Measurements from ENCODE around the gene UBE2N.
"Not testable (repeated sequence)": the region's sequence is repeated elsewhere in the genome, so short reads cannot be mapped to it uniquely, and the experiment has no call there.

The UBE2N gene

DNA sequence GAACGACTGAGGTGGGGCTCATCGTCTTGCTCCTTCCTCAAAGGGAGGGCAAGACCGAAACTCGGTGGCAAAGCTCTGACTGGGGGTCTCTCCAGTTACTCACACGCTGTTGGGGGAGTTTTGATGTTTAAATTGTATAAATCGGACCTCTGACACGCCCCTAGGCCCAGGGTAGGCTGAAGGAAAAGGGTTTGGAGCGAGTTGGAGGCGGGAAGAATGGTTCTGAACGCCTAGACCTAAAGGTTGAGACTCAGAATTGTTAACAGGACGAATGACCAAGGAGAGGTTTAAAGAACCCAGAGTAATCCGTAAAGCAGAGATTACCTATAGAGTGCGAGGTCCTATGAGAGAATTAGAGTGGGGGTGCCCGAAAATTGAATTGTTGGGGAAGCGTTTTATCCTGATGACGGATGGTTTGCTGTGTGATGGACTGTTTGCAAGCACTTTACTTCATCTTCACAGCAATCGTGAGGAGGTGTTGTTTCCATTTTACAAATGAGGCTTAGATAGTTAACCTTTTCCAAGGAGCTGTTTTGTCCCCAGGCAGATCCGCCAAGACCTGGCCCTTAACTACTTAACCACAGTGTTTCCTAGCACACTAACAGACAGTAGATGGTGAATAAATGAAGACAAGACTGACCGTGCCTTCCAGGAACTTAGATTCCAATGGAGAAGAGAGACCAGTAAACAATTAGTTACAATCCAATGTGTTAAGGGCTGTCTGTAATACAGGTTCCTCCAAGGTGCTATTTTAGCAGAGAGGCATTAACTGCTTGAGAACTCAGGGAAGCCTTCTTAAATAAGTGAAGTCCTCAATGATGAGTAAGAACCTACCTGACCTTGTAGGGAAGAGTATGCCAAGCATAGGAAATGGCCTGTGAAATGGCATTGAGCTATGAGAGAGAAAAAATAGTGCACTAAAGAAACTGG lies 929 bp upstream of the UBE2N start:
- no peak for DNase-seq

DNA sequence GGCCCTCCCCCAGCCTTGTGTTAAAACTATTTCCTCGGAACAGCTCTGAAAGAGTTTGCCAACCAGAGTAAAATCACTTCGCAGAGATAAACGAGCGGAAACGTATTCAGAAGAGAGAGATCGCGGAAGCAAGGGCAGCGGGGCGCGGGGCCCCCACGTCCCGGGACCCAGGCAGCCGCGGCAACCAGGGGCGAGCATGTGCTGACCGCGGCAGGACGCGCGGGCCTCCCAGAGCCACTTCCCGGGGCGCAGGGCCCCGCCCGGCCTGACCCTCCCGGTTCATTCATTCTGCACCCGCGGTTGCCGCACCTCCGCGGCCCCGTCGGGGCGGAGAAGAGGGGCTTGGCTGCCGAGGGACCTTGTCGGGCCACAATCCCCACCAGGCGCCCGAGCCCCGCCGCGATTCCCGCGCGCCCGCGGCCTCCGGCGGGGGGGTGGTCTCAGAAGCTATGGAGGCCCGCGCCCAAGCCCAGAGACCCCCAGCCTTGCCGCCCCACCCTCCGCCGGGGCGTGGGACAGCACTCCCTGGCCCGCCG lies 598 bp downstream of the UBE2N start:
- DNase-seq = peak; percentile 73

DNA sequence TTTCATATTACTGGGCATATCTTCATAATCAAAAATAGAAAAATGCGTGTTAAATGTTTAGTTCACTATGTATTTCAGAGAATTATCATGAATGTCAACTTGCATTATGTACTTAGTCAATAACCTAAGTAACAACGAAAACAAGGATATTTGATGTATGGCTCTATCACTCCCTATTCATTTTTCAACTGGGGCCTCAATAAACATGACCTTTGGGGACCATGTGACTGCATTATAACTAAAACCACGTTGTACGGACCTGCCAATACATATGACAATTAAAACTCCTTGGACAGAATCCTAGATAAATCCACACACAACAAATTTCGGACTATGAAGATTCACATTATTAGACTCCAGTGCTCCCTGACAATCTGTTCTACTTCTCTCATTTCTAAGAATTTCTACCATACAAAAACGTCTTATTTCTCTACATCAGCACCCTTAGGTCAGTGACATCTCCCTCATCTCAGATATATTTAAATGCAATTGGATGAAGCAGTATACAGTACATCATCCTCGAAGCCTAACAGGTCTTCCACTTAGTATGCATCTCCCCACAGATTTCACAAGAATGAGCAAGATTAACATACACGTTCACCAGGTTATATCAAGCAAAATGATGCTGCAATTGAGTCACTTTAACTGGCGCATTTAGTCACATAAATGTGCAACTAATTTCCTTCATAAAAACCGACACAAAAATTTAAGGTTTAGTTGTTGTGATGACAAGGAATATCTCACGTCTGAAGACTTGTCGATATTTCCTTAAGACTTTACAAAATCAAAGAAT lies 1.5 kb downstream of the UBE2N start:
- no peak for DNase-seq

DNA sequence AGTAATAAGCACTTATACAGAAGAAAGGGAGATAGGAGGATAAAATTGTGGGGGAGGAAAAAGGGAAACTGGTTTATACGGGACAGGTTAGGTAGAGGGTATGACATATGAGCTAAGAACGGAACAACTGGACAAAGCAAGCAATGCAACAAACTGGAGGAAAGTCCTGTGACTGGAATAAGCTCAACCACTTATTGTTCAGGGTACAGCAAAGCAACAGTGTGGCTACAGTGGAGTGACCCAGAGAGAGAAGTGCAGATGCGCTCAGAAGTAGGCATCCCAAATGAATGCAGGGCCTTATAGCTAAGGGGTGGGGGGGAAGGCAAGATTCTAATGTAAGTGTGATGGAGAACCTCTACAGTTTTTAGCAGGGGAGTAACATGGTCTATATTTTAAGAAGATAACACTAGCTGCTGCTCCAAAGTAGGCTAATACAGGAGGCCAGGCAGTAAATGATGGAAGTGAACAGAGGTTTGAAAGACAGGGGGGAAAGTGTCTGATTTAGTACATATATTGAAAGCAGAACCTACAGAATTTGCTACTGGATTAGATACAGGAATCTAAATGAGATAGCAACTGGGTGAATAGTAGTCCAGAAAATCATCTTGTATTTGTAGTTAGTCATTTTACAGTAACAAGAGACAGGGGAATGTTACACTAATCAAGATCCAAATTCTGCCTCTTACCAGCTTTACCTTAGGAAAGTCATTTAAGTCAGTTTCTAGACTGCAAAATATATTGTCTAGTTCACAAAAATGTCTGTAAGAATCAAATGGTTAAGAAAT lies 3.3 kb downstream of the UBE2N start:
- DNase-seq = no peak

DNA sequence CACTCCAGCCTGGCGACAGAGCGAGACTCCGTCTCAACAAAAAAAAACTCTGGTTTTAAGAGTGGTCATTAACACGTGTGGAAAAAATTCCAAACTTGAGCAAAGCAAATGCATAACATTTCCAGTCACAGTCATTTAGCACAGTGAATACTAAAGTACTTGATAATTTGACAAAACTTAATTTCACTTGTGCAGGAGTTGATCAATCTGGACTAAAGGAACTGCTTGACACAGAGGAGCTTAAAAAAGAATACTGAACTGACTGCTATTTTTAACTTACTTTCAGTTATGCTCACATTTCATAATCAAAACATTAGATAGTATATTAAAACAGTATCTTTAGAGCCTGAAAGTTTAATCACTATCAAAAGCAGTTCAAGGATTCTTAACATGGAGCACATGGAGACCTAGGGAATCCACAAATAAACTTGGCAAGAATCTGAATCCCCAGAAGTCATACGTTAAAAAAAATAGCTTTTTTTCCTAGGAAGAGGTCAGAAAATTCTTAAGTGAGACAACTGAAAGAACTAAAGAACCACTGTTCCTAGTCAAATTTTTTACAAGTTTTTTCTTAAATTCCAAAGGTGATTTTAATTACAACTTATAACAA lies 7.4 kb downstream of the UBE2N start:
- no peak for DNase-seq

DNA sequence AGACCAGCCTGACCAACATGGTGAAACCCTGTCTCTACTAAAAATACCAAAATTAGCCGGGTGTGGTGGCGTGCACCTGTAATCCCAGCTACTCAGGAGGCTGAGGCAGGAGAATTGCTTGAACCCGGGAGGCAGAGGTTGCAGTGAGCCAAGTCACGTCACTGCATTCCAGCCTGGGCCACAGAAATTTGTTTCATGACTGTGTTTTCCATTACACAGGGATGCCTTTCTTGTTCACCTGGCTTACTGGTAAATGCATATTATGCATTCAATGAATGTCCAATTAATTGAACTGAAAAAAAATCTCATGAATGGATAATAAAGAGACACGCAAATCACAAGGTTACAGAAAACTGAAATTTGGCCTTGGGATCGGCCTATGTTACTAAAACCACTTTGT lies 9.7 kb downstream of the UBE2N start:
- DNase-seq = not testable (repeated sequence)

DNA sequence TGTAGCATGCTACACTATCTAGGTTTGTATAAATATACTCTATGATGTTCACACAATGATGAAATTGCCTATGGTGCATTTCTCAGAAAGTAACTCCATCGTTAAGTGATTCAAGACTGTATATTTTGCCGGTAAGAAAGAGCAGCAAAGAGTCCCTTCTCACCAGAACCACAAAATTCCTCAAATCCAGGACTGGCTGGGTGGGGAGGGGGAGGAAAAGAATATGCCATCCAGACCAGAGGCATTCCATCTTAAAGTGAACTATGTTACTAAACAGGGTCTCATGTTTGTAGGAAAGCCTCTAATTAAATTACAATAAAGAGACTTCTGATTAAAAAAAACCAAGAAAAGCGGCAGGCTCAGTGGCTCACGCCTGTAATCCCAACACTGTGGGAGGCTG lies 11.5 kb downstream of the UBE2N start:
- DNase-seq = no peak

DNA sequence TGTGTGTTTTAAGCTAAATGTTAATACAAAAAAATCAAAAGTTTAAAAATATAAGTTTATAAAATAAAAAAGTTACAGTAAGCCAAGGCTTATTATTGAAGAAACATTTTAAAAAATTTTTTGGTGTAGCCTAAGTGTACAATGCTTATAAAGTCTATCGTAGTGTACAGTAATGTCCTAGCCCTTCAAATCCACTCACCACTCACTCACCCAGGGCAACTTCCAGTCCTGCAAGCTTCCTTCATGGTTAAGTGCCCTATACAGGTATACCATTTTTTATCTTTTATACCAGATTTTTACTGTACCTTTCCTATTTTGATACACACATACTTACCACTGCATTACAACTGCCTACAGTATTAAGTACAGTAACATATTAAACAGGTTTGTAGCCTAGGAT lies 11.9 kb downstream of the UBE2N start:
- no peak for DNase-seq

DNA sequence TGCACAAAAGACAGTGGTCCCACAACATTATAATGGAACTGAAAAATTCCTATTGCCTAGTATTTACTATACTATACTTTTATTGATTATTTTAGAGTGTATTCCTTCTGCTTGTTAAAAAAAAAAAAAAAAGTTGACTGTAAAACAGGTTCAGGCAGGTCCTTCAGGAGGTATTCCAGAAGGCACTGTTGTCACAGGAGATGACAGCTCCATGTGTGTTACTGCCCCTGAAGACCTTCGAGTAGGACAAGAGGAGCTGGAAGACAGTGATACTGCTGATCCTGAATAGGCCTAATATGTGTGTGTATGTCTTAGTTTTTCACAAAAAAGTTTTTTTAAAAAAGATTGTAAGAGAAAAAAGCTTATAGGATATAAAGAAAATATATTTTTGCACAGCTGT lies 12.3 kb downstream of the UBE2N start:
- DNase-seq = no peak

DNA sequence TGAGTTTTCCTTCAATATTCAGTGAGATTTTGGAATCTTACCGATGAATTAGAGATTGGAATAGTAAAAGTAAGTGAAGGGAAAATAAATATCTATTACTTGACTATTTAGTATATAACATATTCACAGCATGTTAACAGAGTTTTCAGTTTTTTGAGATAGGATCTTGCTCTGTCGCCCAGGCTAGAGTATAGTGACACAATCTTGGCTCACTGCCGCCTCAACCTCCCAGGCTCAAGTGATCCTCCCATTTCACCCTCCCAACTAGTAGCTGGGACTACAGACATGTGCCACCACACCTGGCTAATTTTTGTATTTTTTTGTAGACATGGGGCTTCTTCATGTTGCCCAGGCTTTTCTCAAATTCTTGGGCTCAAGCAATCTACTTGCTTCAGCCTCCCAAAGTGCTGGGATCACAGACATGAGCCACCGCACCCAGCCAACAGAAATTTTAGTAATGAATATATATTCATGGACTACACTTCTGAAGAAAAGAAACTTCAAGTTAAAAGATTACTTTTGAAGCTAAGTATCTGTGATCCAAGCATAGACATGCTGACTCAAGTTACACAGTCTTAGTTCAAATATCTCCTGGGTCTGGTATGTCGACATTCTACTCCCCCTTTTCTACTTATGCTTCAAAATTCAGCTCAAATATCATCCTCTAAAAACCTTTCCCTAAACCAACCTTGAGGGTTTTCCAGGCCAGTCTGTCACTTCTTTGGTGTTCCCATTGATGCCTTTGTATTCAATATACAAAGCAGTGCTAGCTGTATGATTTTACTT lies 13.8 kb downstream of the UBE2N start:
- no peak for DNase-seq

DNA sequence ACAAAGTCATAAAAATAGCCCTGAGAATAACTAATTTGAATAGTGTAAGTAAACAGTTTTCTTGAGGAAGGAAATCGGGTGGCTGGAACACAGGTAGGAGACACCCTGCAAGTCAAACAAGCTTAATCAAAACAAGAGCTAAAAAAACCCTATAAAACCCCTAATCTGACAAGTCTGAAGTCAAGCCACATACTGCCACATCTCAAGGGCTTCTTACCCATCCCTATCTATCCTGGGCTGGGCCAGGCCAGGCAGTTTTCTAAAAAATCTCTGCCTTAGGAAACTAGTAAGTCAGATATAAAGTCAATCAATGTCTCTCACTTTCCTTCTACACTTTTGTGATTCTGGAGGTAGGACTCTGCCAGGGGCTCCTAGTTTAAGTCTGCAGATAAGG lies 15.3 kb downstream of the UBE2N start:
- DNase-seq = no peak

DNA sequence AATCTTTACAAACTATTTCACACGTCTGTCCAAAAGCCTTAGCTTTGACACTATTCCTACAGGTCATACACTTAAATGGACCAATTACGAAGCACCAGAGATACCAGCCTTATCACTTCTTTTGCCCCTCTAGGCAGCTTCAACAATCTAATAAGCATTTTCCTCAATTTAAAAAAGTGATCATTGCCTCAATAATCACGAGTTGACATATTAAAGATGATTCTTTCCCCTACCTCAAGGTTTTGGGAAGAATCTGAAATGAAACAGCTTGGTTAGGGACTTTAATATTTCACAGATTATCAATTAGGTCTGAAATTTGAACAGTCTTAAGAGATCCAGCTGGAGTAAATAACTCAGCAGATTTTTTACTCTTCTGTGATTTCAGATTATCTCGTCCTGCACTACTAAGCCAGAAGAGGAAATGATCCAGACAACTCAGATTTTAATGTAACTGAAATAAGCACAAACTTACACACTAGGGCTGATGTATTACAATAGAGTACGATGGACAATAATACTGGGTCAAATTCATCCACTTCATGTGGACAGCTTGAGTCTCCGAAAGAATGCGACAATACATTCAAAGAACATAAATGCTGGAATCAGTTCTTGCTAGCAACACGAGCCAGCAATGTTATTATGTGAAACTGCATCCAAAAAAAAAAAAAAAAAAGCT lies 15.9 kb downstream of the UBE2N start:
- no peak for DNase-seq

DNA sequence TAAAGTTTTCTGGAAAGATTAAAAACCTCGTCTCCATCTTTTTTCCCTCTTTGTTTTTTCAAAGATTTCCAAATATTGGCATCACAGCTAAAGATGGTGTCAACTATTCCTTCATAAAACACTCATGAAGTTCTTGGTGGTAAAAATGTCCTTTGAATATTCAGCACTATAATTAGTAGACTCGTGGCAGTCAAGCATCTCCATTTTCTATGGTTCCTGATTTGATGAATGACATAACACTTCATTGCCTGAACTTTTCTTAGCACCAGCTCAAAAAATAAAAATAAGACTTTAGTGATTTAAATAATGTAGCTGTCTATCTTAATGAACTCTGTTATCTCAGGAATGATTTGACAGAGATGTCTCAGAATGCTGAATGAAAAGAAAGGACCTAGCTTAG lies 19.7 kb downstream of the UBE2N start:
- no peak for DNase-seq

DNA sequence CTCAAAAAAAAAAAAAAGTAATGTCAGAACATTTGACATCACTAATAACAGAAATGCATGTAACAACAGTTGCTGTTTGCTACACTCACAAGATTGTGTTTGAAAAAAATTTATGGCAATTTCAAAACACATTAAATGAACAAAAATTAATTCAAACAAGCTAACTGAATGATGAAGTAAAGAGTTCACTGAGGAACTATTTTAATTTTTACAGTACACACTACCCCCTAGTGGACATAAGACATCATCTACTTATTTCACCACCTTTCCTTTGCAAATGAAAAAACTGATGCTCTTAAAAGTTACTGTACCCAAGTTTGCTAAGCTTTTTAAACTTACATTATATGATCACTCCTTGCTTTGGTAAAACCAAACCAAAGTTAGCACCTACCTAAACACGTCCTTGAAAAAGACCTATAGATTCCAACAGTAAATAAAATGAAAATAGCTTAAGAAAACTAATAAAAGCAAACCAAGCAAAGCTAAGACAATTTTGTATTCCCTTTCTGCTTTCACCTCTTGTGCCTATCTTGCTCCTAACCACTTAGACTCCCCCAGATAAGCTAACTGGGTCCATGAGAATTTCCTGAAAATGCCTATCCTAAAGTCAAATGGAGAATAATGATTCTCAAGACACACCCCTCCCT lies 22.2 kb downstream of the UBE2N start:
- DNase-seq = no peak

DNA sequence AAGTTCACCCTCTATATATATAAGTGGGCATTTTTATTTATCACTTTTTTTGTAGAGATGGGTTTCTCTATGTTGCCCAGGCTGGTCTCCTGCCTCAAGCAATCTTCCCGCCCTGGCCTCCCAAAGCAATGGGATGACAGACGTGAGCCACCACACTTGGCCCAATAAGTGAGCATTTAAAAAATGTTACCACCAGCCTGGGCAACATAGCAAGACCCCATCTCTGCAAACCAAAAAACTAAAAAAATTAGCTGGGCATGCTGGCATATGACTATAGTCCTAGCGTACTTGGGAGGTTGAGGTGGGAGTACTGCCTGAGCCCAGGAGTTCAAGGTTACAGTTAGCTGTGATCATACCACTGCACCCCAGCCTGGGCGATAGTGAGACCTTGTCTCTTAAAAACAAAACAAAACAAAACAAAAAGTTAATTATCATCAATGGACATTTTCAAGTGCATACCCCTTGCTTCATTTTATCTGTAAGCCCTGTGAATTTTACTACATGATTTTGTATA lies 23.7 kb downstream of the UBE2N start:
- no peak for DNase-seq

DNA sequence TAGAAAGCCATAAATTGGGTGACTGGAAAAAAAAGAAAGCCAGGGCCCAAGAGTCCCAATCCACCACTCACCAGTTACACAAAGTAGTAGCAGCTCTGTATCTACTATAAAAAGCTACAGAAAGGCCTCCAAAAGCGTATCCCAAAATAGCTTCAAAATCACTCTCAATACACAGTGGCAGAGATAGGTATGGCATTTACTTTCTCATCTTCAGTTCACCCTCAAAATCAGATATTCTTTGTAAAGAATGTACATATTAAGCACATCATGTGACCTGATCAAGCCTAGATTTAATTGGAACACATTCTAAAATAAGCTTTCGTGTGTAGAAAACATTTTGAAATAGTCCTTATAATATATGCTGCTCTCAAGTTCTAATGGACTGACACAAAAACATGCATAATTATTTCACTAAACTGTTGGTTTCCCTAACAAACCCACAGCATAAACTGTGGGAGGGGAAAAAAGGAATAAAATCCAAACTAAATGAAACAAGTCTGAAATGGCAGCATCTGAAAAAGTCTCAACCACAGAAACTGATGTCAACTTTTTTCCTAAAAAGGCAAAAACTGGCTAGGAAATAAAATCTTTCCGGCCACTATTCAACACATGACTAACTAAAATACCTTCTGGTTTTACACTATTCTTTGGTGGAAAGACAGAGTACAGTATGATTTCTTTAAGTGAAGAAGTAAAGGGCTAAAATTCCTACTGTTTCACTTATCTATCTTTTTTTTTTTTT lies 25.9 kb downstream of the UBE2N start:
- no peak for DNase-seq

DNA sequence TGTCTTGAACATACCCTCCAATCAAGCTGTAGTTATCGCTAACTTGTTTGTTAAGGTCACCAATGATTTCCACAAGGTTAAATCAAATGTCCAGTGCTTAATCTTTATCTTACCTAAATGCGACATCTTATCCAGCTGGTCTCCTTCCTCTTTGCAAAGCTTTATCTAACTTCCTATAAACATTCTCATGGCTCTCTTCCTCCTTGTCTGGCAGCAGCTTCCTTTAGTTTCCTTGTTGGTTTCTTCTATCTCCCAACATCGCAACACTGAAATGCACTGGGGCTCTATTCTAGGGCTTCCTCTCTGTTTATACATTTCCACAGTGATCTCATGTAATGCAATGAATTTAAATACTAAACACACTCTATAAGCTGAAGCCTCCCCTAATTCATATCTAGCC lies 28.7 kb downstream of the UBE2N start:
- no peak for DNase-seq

DNA sequence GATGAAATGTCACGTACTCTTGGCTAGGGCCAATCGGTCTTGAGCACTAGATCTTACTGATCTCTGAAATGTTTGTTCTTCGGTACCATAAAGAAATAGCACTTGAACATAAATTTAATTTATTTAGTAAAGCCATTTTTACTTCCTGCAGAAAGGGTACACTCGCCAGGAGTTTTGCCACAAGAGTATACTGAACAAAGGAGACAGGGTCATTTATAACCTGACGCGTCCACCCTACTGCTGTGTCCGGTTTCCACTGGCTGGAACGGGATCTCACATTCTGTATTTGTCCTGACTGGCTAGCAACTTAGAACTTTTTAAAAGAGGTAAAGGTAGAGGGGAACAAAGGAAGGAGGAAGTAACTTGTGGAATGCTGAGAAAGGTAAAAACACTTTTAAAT lies 29.4 kb downstream of the UBE2N start:
- not testable (repeated sequence) for DNase-seq

DNA sequence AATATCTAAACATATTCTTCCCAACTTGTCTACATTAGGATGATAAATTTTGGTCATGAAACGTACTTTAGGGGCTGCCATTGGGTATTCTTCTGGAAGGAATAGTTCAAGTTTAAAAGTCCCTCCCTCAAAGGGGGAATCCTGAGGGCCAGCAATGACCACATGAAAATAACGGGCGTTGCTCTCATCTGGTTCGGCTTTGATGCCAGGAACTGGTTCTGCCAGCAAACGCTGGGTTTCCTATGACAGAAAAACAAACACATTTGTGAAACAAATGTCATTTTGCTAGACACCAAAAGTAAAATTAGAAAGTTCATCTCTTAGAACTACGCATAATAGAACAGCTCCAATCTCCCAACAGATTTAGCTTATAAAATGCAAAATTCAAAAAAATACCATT lies 30.7 kb downstream of the UBE2N start:
- DNase-seq = not testable (repeated sequence)

Measured in activated CD8-positive, alpha-beta memory T cell treated with anti-CD3 and anti-CD28 coated beads for 24 hours (primary cell).